CD14-positive monocyte (primary cell): ENCODE data around the gene DIMT1. TPM values are rescaled to one million over a fixed set of nuclear protein-coding genes. Genes with fewer than 3 reads are reported as not detected.
A peak's percentile ranks its signal among the peaks of the same experiment; 100 is the strongest.

Experiments
- DNase-seq, 3 donors: peaks; one replicate each; pipeline ENCODE4 v3.0.0-alpha.2; 2011 to 2022
- H2AFZ ChIP-seq: 2 replicates; pipeline ENCODE4 v1.6.0; 2012; ENCODE audit warnings: mild to moderate bottlenecking, low read depth, low read length, inconsistent platforms; ENCODE audit not compliant: insufficient read depth, poor library complexity, severe bottlenecking
- H3K27ac ChIP-seq, 2 donors: 1 replicate in 1 of 2; 2 replicates in 1 of 2; pipeline ENCODE4 v1.5.1; 2012 to 2013; ENCODE audit warnings: low read length in 2 of 2, control low read depth in 1 of 2, inconsistent platforms in 1 of 2, low read depth in 1 of 2, mild to moderate bottlenecking in 1 of 2
- H3K27me3 ChIP-seq, 2 donors: one replicate each; pipeline versions ENCODE4 v1.6.0 to v1.6.1; 2011 to 2013; ENCODE audit warnings: low read length in 2 of 2; ENCODE audit not compliant: control insufficient read depth in 2 of 2, insufficient read depth in 2 of 2
- H3K36me3 ChIP-seq, 2 donors: replicated peaks in 1 of 2; 1 replicate in 1 of 2; 2 replicates in 1 of 2; pipeline versions ENCODE4 v1.5.1 to v1.6.1; 2012 to 2013; ENCODE audit warnings: low read length in 2 of 2, control low read depth in 1 of 2, inconsistent platforms in 1 of 2, mild to moderate bottlenecking in 1 of 2; ENCODE audit not compliant: insufficient read depth in 2 of 2, control insufficient read depth in 1 of 2
- H3K4me1 ChIP-seq, 2 donors: 1 replicate in 1 of 2; 2 replicates in 1 of 2; pipeline versions ENCODE4 v1.5.1 to v1.6.1; 2012 to 2013; ENCODE audit warnings: low read length in 2 of 2, control low read depth in 1 of 2, inconsistent platforms in 1 of 2, mild to moderate bottlenecking in 1 of 2, moderate library complexity in 1 of 2; ENCODE audit not compliant: insufficient read depth in 2 of 2, control insufficient read depth in 1 of 2
- H3K4me2 ChIP-seq: replicated peaks from 2 replicates; pipeline ENCODE3; 2012; ENCODE audit warnings: low read length, moderate library complexity, mild to moderate bottlenecking; ENCODE audit not compliant: poor library complexity, severe bottlenecking; ENCODE audit errors: extremely low read depth
- H3K4me3 ChIP-seq, 3 experiments: fragments of 200-600 bp in 1 of 3; sonication (generic) in 1 of 3; replicated peaks in 1 of 3; 1 replicate in 2 of 3; 2 replicates in 1 of 3; pipeline ENCODE4 v1.5.1; 2011 to 2013; ENCODE audit warnings: low read length in 3 of 3, mild to moderate bottlenecking in 3 of 3, control low read depth in 2 of 3, low read depth in 2 of 3, inconsistent platforms in 1 of 3, moderate library complexity in 1 of 3
- H3K79me2 ChIP-seq: 2 replicates; pipeline ENCODE4 v1.6.0; 2012; ENCODE audit warnings: mild to moderate bottlenecking, control low read depth, inconsistent platforms, low read length, moderate library complexity; ENCODE audit not compliant: insufficient read depth
- H3K9ac ChIP-seq: 2 replicates; pipeline ENCODE4 v1.6.0; 2017; ENCODE audit warnings: low read length, mild to moderate bottlenecking; ENCODE audit not compliant: insufficient read depth, poor library complexity, severe bottlenecking
- H3K9me3 ChIP-seq, 2 donors: replicated peaks in 1 of 2; 1 replicate in 1 of 2; 2 replicates in 1 of 2; pipeline versions ENCODE4 v1.5.1 to v1.6.1; 2012 to 2013; ENCODE audit warnings: low read length in 2 of 2, control low read depth in 1 of 2; ENCODE audit not compliant: control insufficient read depth in 1 of 2, insufficient read depth in 1 of 2
- H4K20me1 ChIP-seq: 2 replicates; pipeline ENCODE4 v1.6.0; 2012; ENCODE audit warnings: mild to moderate bottlenecking, low read length, control low read depth, moderate library complexity; ENCODE audit not compliant: insufficient read depth
- H3K27ac Mint-ChIP-seq, 7 donors: one replicate each; pipeline ENCODE4 v1.8.0; 2020; ENCODE audit warnings: mild to moderate bottlenecking in 7 of 7, mixed read lengths in 7 of 7, moderate library complexity in 6 of 7, inconsistent platforms in 2 of 7
- H3K27me3 Mint-ChIP-seq, 3 donors: one replicate each; pipeline ENCODE4 v1.8.0; 2021 to 2022; ENCODE audit warnings: low read depth in 3 of 3, mild to moderate bottlenecking in 3 of 3, mixed read lengths in 3 of 3, moderate library complexity in 3 of 3, inconsistent platforms in 1 of 3
- H3K36me3 Mint-ChIP-seq, 2 donors: one replicate each; pipeline ENCODE4 v1.8.0; 2020; ENCODE audit warnings: mixed read lengths in 2 of 2, inconsistent platforms in 1 of 2, mild to moderate bottlenecking in 1 of 2
- H3K4me1 Mint-ChIP-seq: one replicate; pipeline ENCODE4 v1.8.0; 2020; ENCODE audit warnings: mild to moderate bottlenecking, mixed read lengths
- H3K4me3 Mint-ChIP-seq, 2 donors: one replicate each; pipeline ENCODE4 v1.8.0; 2020; ENCODE audit warnings: mild to moderate bottlenecking in 2 of 2, mixed read lengths in 2 of 2, moderate library complexity in 1 of 2
- H3K9me3 Mint-ChIP-seq, 7 donors: one replicate each; pipeline ENCODE4 v1.8.0; 2020 to 2022; ENCODE audit warnings: mixed read lengths in 7 of 7, mild to moderate bottlenecking in 6 of 7, moderate library complexity in 6 of 7, inconsistent platforms in 2 of 7
- CTCF ChIP-seq: fragments of 200-600 bp; IDR thresholded peaks from one replicate; pipeline ENCODE4 v1.8.0; 2022; ENCODE audit warnings: antibody characterized with exemption, mild to moderate bottlenecking
- WGBS: methylation state at CpG from one replicate; pipeline ENCODE4 v1.1.5; 2013; ENCODE audit warnings: missing lambda C conversion rate; ENCODE audit not compliant: insufficient coverage; 5-methylcytosine and 5-hydroxymethylcytosine counted together
- intact Hi-C, 2 donors: fragments of 100-400 bp; cut with micrococcal nuclease; formaldehyde crosslinking; loops; one replicate each; pipeline versions ENCODE4 v1.15.0 to v1.15.1; 2023
- polyA plus RNA-seq, 3 donors: library from polyadenylated mRNA; depleted of rRNA in 1 of 3; unstranded in 2 of 3; stranded (reverse) in 1 of 3; fragments of 300-500 nt in 2 of 3; fragments of >200 nt in 1 of 3; fragmentation: Illumina TruSeq in 2 of 3; gene quantifications; 1 replicate in 2 of 3; 2 replicates in 1 of 3; pipeline ENCODE4 v1.2.3, GENCODE V29; 2012 to 2021

The DIMT1 gene
- polyA plus RNA-seq, 3 donors: 10.1 to 27.6 (median 25.1) TPM

- peaks cover 0 to 2% (median 0%) of the 10 kb centered on the region in 7 donors for H3K9me3 Mint-ChIP-seq
- peaks cover 7% of the 10 kb centered on the region for H3K4me1 Mint-ChIP-seq
- TF ChIP-seq CTCF: no peak
- H3K27me3 ChIP-seq: no peaks in the 10 kb centered on the region
- H3K9ac ChIP-seq: no peak overlapping the region
- H4K20me1 ChIP-seq: peaks cover 11% of the 10 kb centered on the region
- no CpG with 5 or more reads among the region's 2 CpGs for WGBS
- DNase-seq: no peak
- peaks cover 0 to 14% of the 10 kb centered on the region in 2 donors for H3K36me3 ChIP-seq
- H3K9me3 ChIP-seq: no peaks in the 10 kb centered on the region
- peak overlapping the region in 1 of 2 donors; percentile 18 for H3K27ac ChIP-seq
- intact Hi-C loops: no loop called here
- H3K79me2 ChIP-seq: peaks cover 80% of the 10 kb centered on the region
- H3K36me3 Mint-ChIP-seq: peaks cover 2 to 7% of the 10 kb centered on the region in 2 donors
- no peaks in the 10 kb centered on the region for H3K4me1 ChIP-seq
- H2AFZ ChIP-seq: no peak overlapping the region
- no peak overlapping the region for H3K4me3 ChIP-seq
- H3K4me3 Mint-ChIP-seq: no peak overlapping the region
- H3K27ac Mint-ChIP-seq: peak overlapping the region in 3 of 7 donors; percentile 30 to 66 (median 46)
- no peak overlapping the region for H3K4me2 ChIP-seq
- no peaks in the 10 kb centered on the region for H3K27me3 Mint-ChIP-seq
Measured at GRCh38 chr5:62342476-62342837, 61.2 kb downstream of the DIMT1 start.

- intact Hi-C loops: no loop called here
- H3K79me2 ChIP-seq: peaks cover 82% of the 10 kb centered on the region
- WGBS: no CpG with 5 or more reads among the region's 4 CpGs
- TF ChIP-seq CTCF: no peak
- peak overlapping the region in 1 of 2 donors; percentile 18 for H3K27ac ChIP-seq
- no peaks in the 10 kb centered on the region for H3K4me1 ChIP-seq
- H3K27me3 ChIP-seq: no peaks in the 10 kb centered on the region
- Mint-ChIP-seq H3K36me3 (peaks cover 1 to 7% of the 10 kb centered on the region in 2 donors), H3K9me3 (peaks cover 0 to 2% (median 0%) of the 10 kb centered on the region in 7 donors), H3K27ac (peak overlapping the region in 4 of 7 donors; percentile 46 to 66 (median 54)), H3K4me3 (no peak overlapping the region), H3K4me1 (peaks cover 7% of the 10 kb centered on the region), H3K27me3 (no peaks in the 10 kb centered on the region)
- no peak overlapping the region for H3K4me3 ChIP-seq
- no peaks in the 10 kb centered on the region for H3K9me3 ChIP-seq
- peaks cover 0 to 9% of the 10 kb centered on the region in 2 donors for H3K36me3 ChIP-seq
- H3K9ac ChIP-seq: no peak overlapping the region
- no peak for DNase-seq
- no peak overlapping the region for H2AFZ ChIP-seq
- H4K20me1 ChIP-seq: peaks cover 11% of the 10 kb centered on the region
- no peak overlapping the region for H3K4me2 ChIP-seq
Measured at GRCh38 chr5:62341783-62342475, 61.8 kb downstream of the DIMT1 start.
